PC-3 (cell line): Measurements from ENCODE around the gene MAPK1. TPM values are rescaled to one million over a fixed set of nuclear protein-coding genes. Genes with fewer than 3 reads are reported as not detected.

Experiments
- ATAC-seq: fragments of 200-7000 bp; cut with Tn5 transposase; 2 replicates; pipeline ENCODE4 v1.9.1; 2020; ENCODE audit warnings: mild to moderate bottlenecking, moderate library complexity
- BruUV-seq: library from RNA; stranded (reverse); fragments of 400-500 nt; replicated peaks from 2 replicates; lab custom pipeline; 2021; lab: Mats Ljungman, UMichigan
- CTCF ChIA-PET: fragments of 300-600 bp; sonication (Branson Sonifier 250); formaldehyde crosslinking; loops from one replicate; lab custom pipeline; 2022; ENCODE audit warnings: antibody characterized with exemption; lab: Charles Lee
- POLR2A ChIA-PET: fragments of 300-600 bp; sonication (Branson Sonifier 250); formaldehyde crosslinking; loops from one replicate; lab custom pipeline; 2022; ENCODE audit warnings: antibody characterized with exemption; ENCODE audit not compliant: unreplicated experiment; lab: Charles Lee
- DNase-seq: peaks from one replicate; pipeline ENCODE4 v3.0.0-alpha.2; 2015
- H2AFZ ChIP-seq: fragments of 300-600 bp; sonication (generic); 2 replicates; pipeline ENCODE4 v1.6.0; 2016; ENCODE audit warnings: antibody characterized with exemption, low read length
- H3F3A ChIP-seq: fragments of 300-600 bp; sonication (generic); one replicate; pipeline ENCODE4 v1.6.0; 2017; ENCODE audit warnings: antibody characterized with exemption, low read length, control low read depth, mild to moderate bottlenecking; ENCODE audit not compliant: unreplicated experiment
- H3K27ac ChIP-seq: fragments of 300-600 bp; sonication (generic); 2 replicates; pipeline ENCODE4 v1.5.1; 2016; ENCODE audit warnings: mild to moderate bottlenecking, low read length
- H3K27me3 ChIP-seq: fragments of 300-600 bp; sonication (generic); 2 replicates; pipeline ENCODE4 v1.6.1; 2016; ENCODE audit warnings: low read length, mixed read lengths
- H3K36me3 ChIP-seq: fragments of 300-600 bp; sonication (generic); 2 replicates; pipeline ENCODE4 v1.6.1; 2016; ENCODE audit warnings: low read depth, mixed run types, low read length, mixed read lengths
- H3K4me1 ChIP-seq: fragments of 300-600 bp; sonication (generic); 2 replicates; pipeline ENCODE4 v1.5.1; 2016; ENCODE audit warnings: low read length; ENCODE audit not compliant: insufficient read depth
- H3K4me2 ChIP-seq: fragments of 300-600 bp; sonication (generic); 2 replicates; pipeline ENCODE4 v1.6.0; 2016; ENCODE audit warnings: low read length
- H3K4me3 ChIP-seq: fragments of 300-600 bp; sonication (generic); 2 replicates; pipeline ENCODE4 v1.5.1; 2016; ENCODE audit warnings: mild to moderate bottlenecking, low read length, mixed read lengths
- H3K79me2 ChIP-seq: fragments of 300-600 bp; sonication (generic); 2 replicates; pipeline ENCODE4 v1.6.1; 2017; ENCODE audit warnings: low read length, mixed read lengths
- H3K9ac ChIP-seq: fragments of 300-600 bp; sonication (generic); 2 replicates; pipeline ENCODE4 v1.6.0; 2016; ENCODE audit warnings: mild to moderate bottlenecking, low read length
- H3K9me2 ChIP-seq: fragments of 300-600 bp; sonication (generic); replicated peaks from 2 replicates; pipeline ENCODE4 v1.6.1; 2016; ENCODE audit warnings: mixed run types, low read length, mixed read lengths
- H3K9me3 ChIP-seq: fragments of 300-600 bp; sonication (generic); 2 replicates; pipeline ENCODE4 v1.6.1; 2016; ENCODE audit warnings: low read length, mixed read lengths
- H4K20me1 ChIP-seq: fragments of 300-600 bp; sonication (generic); 2 replicates; pipeline ENCODE4 v1.6.1; 2016; ENCODE audit warnings: low read length, mixed read lengths
- CTCF ChIP-seq: fragments of 300-600 bp; sonication (generic); conservative IDR thresholded peaks from 2 replicates; pipeline ENCODE4 v1.5.1; 2017; ENCODE audit warnings: antibody characterized with exemption, low read depth, mild to moderate bottlenecking, low read length
- EZH2 ChIP-seq: fragments of 300-600 bp; sonication (generic); IDR thresholded peaks from one replicate; pipeline ENCODE4 v1.6.1; 2017; ENCODE audit warnings: antibody characterized with exemption, mild to moderate bottlenecking, low read length; ENCODE audit not compliant: unreplicated experiment
- EZH2phosphoT487 ChIP-seq: fragments of 300-600 bp; sonication (generic); IDR thresholded peaks from 2 replicates; pipeline ENCODE4 v1.6.1; 2018; ENCODE audit warnings: mild to moderate bottlenecking, antibody characterized with exemption, low read length, borderline replicate concordance
- intact Hi-C: fragments of 100-400 bp; cut with micrococcal nuclease; formaldehyde crosslinking; loops from 2 replicates; pipeline ENCODE4 v1.9.0; 2023
- total RNA-seq: library from RNA; depleted of rRNA; stranded (reverse); fragments of >200 nt; gene quantifications from 2 replicates; pipeline ENCODE4 v1.2.3, GENCODE V29; 2014

Gene MAPK1
- total RNA-seq, 1 experiment from 2014 or later = 25.1 TPM

- no peaks in the 10 kb centered on the region for H3K36me3 ChIP-seq
- peaks cover 27% of the 10 kb centered on the region for H4K20me1 ChIP-seq
- CTCF ChIA-PET = no interaction called here
- H3K4me2 ChIP-seq = no peak overlapping the region
- H3K9ac ChIP-seq = no peak overlapping the region
- TF ChIP-seq EZH2phosphoT487 (no peak), CTCF (no peak), EZH2 (no peak)
- no peak for ATAC-seq
- DNase-seq = no peak
- peaks cover 100% of the 10 kb centered on the region for H3K79me2 ChIP-seq
- no TSS peak for BruUV-seq
- no peaks in the 10 kb centered on the region for H3K9me3 ChIP-seq
- no peaks in the 10 kb centered on the region for H3K27me3 ChIP-seq
- intact Hi-C loops = no loop called here
- no peaks in the 10 kb centered on the region for H3F3A ChIP-seq
- no peaks in the 10 kb centered on the region for H3K4me1 ChIP-seq
- H3K27ac ChIP-seq = no peak overlapping the region
- no peaks in the 10 kb centered on the region for H3K9me2 ChIP-seq
- POLR2A ChIA-PET = no interaction called here
- no peak overlapping the region for H3K4me3 ChIP-seq
- H2AFZ ChIP-seq = no peak overlapping the region
Observed at GRCh38 chr22:21856868-21857267, 10.6 kb downstream of the MAPK1 start.

- Histone ChIP-seq H3K9ac (no peak overlapping the region), H3K9me3 (no peaks in the 10 kb centered on the region), H3K27ac (no peak overlapping the region), H3K79me2 (peaks cover 100% of the 10 kb centered on the region), H3K4me2 (no peak overlapping the region), H3K27me3 (no peaks in the 10 kb centered on the region), H3K36me3 (no peaks in the 10 kb centered on the region), H3K4me1 (no peaks in the 10 kb centered on the region), H3K9me2 (no peaks in the 10 kb centered on the region), H3F3A (no peaks in the 10 kb centered on the region), H3K4me3 (no peak overlapping the region), H4K20me1 (peaks cover 21% of the 10 kb centered on the region; the same call in 1 of the 2 replicates), H2AFZ (no peak overlapping the region)
- no peak for TF ChIP-seq EZH2
- TF ChIP-seq CTCF = no peak
- TF ChIP-seq EZH2phosphoT487 = no peak
- DNase-seq = no peak
- intact Hi-C loops = no loop called here
- ATAC-seq = no peak
- no TSS peak for BruUV-seq
- CTCF ChIA-PET = no interaction called here
- POLR2A ChIA-PET = no interaction called here
Observed at GRCh38 chr22:21856197-21856596, 11.2 kb downstream of the MAPK1 start.

- intact Hi-C loops = no loop called here
- no peaks in the 10 kb centered on the region for H3K9me3 ChIP-seq
- ATAC-seq (no peak), DNase-seq (no peak)
- H3K9me2 ChIP-seq = no peaks in the 10 kb centered on the region
- H3K4me3 ChIP-seq = no peak overlapping the region
- ChIA-PET CTCF (no interaction called here), POLR2A (no interaction called here)
- peaks cover 100% of the 10 kb centered on the region for H3K79me2 ChIP-seq
- no TSS peak for BruUV-seq
- no peaks in the 10 kb centered on the region for H3K4me1 ChIP-seq
- H3K36me3 ChIP-seq = no peaks in the 10 kb centered on the region
- no peak overlapping the region for H3K4me2 ChIP-seq
- no peak overlapping the region for H3K9ac ChIP-seq
- no peak for TF ChIP-seq EZH2
- TF ChIP-seq CTCF = no peak
- no peak for TF ChIP-seq EZH2phosphoT487
- no peaks in the 10 kb centered on the region for H3K27me3 ChIP-seq
- H2AFZ ChIP-seq = no peak overlapping the region
- no peaks in the 10 kb centered on the region for H3F3A ChIP-seq
- H4K20me1 ChIP-seq = peaks cover 21% of the 10 kb centered on the region; the same call in 1 of the 2 replicates
- no peak overlapping the region for H3K27ac ChIP-seq
Observed at GRCh38 chr22:21855676-21856075, 11.8 kb downstream of the MAPK1 start.
